IMR-90 (cell line): ENCODE results near the gene TMEM14C. TPM values are rescaled to one million over a fixed set of nuclear protein-coding genes. Genes with fewer than 3 reads are reported as not detected.

Experiments used
- ATAC-seq: fragments of 200-7000 bp; cut with Tn5 transposase; 2 replicates; pipeline ENCODE4 v1.9.1; 2020; ENCODE audit warnings: low read depth, mild to moderate bottlenecking, moderate library complexity
- BruUV-seq: library from RNA; stranded (reverse); fragments of 400-500 nt; replicated peaks from 2 replicates; lab custom pipeline; 2021; lab: Mats Ljungman, UMichigan
- CTCF ChIA-PET: fragments of 300-600 bp; formaldehyde crosslinking; extraction: SDS; loops from one replicate; lab custom pipeline; 2021; ENCODE audit warnings: antibody characterized with exemption; lab: Yijun Ruan, JAX
- POLR2A ChIA-PET: fragments of 300-600 bp; sonication (Branson Sonifier 250); formaldehyde crosslinking; loops from one replicate; lab custom pipeline; 2022; ENCODE audit warnings: antibody characterized with exemption; ENCODE audit not compliant: unreplicated experiment; lab: Charles Lee
- DNase-seq: peaks from one replicate; pipeline ENCODE4 v3.0.0; 2013
- H2AFZ ChIP-seq: replicated peaks from 2 replicates; pipeline ENCODE3; 2013; ENCODE audit warnings: low read length, mild to moderate bottlenecking; ENCODE audit not compliant: poor library complexity
- H2AK5ac ChIP-seq: 2 replicates; pipeline ENCODE4 v1.6.1; 2013; ENCODE audit warnings: low read depth, low read length, inconsistent platforms
- H2AK9ac ChIP-seq: replicated peaks from 2 replicates; pipeline ENCODE3; 2013; ENCODE audit warnings: mild to moderate bottlenecking, low read depth, low read length, moderate library complexity; ENCODE audit not compliant: poor library complexity
- H2BK120ac ChIP-seq: 2 replicates; pipeline ENCODE4 v1.6.1; 2013; ENCODE audit warnings: low read depth, low read length, inconsistent platforms
- H2BK15ac ChIP-seq: 3 replicates; pipeline ENCODE4 v1.6.1; 2013; ENCODE audit warnings: low read depth, low read length, inconsistent platforms
- H2BK20ac ChIP-seq: 2 replicates; pipeline ENCODE4 v1.6.1; 2013; ENCODE audit warnings: low read depth, mild to moderate bottlenecking, inconsistent platforms, low read length, moderate library complexity
- H2BK5ac ChIP-seq: 2 replicates; pipeline ENCODE4 v1.6.1; 2013; ENCODE audit warnings: mild to moderate bottlenecking, low read depth, low read length, inconsistent platforms; ENCODE audit not compliant: poor library complexity, severe bottlenecking
- H3K14ac ChIP-seq: replicated peaks from 2 replicates; pipeline ENCODE4 v1.6.1; 2013; ENCODE audit warnings: low read depth, low read length, inconsistent platforms
- H3K18ac ChIP-seq: 2 replicates; pipeline ENCODE4 v1.6.1; 2013; ENCODE audit warnings: low read depth, low read length, control low read depth
- H3K23ac ChIP-seq: 2 replicates; pipeline ENCODE4 v1.6.1; 2013; ENCODE audit warnings: low read depth, low read length, inconsistent platforms
- H3K27ac ChIP-seq: 2 replicates; pipeline ENCODE4 v1.5.1; 2013; ENCODE audit warnings: mild to moderate bottlenecking, control low read depth, low read length; ENCODE audit not compliant: insufficient read depth
- H3K27me3 ChIP-seq: 2 replicates; pipeline ENCODE4 v1.6.1; 2013; ENCODE audit warnings: low read length; ENCODE audit not compliant: control insufficient read depth, insufficient read depth
- H3K36me3 ChIP-seq: 2 replicates; pipeline ENCODE4 v1.6.1; 2013; ENCODE audit warnings: low read length, mixed read lengths; ENCODE audit not compliant: control insufficient read depth, insufficient read depth
- H3K4ac ChIP-seq: 2 replicates; pipeline ENCODE4 v1.6.1; 2013; ENCODE audit warnings: low read depth, low read length, inconsistent platforms
- H3K4me1 ChIP-seq: 2 replicates; pipeline ENCODE4 v1.6.1; 2013; ENCODE audit warnings: low read length, mixed read lengths; ENCODE audit not compliant: control insufficient read depth, insufficient read depth
- H3K4me2 ChIP-seq: 2 replicates; pipeline ENCODE4 v1.6.1; 2013; ENCODE audit warnings: low read depth, mild to moderate bottlenecking, control low read depth, low read length, moderate library complexity
- H3K4me3 ChIP-seq: 2 replicates; pipeline ENCODE4 v1.5.1; 2013; ENCODE audit warnings: low read depth, mild to moderate bottlenecking, control low read depth, low read length, moderate library complexity; ENCODE audit not compliant: insufficient read depth
- H3K56ac ChIP-seq: 2 replicates; pipeline ENCODE4 v1.6.1; 2013; ENCODE audit warnings: low read length, inconsistent platforms; ENCODE audit not compliant: insufficient read depth; ENCODE audit errors: extremely low read depth
- H3K79me1 ChIP-seq, 2 experiments: 2 replicates each; pipeline ENCODE4 v1.6.1; 2013; ENCODE audit warnings: low read length in 2 of 2, inconsistent platforms in 1 of 2, low read depth in 1 of 2
- H3K9ac ChIP-seq: 2 replicates; pipeline ENCODE4 v1.6.1; 2013; ENCODE audit warnings: low read depth, low read length, control low read depth
- H3K9me1 ChIP-seq: 2 replicates; pipeline ENCODE4 v1.6.1; 2013; ENCODE audit warnings: low read length, inconsistent platforms; ENCODE audit not compliant: insufficient read depth
- H3K9me3 ChIP-seq: 2 replicates; pipeline ENCODE4 v1.6.1; 2013; ENCODE audit warnings: low read length; ENCODE audit not compliant: control insufficient read depth, insufficient read depth
- H4K20me1 ChIP-seq: 2 replicates; pipeline ENCODE4 v1.6.1; 2013; ENCODE audit warnings: low read length, inconsistent platforms; ENCODE audit not compliant: insufficient read depth
- H4K5ac ChIP-seq: 2 replicates; pipeline ENCODE4 v1.6.1; 2013; ENCODE audit warnings: mild to moderate bottlenecking, low read depth, low read length, control low read depth
- H4K8ac ChIP-seq, 2 experiments: 2 replicates each; pipeline ENCODE4 v1.6.1; 2013; ENCODE audit warnings: low read depth in 2 of 2, low read length in 2 of 2, control low read depth in 1 of 2, inconsistent platforms in 1 of 2
- H4K91ac ChIP-seq: 2 replicates; pipeline ENCODE4 v1.6.1; 2013; ENCODE audit warnings: low read depth, low read length, inconsistent platforms; ENCODE audit not compliant: insufficient read depth
- BHLHE40 ChIP-seq: fragments of 150-350 bp; IDR thresholded peaks from 2 replicates; pipeline ENCODE4 v1.6.1; 2016; ENCODE audit warnings: mild to moderate bottlenecking, low read depth, low read length
- CEBPB ChIP-seq: IDR thresholded peaks from 2 replicates; pipeline ENCODE4 v1.6.1; 2012; ENCODE audit warnings: low read depth, low read length, improper control_type of control experiment
- CHD1 ChIP-seq: IDR thresholded peaks from 2 replicates; pipeline ENCODE4 v1.6.1; 2012; ENCODE audit warnings: low read depth, low read length, improper control_type of control experiment
- CTCF ChIP-seq: conservative IDR thresholded peaks from 2 replicates; pipeline ENCODE4 v1.5.1; 2012; ENCODE audit warnings: mild to moderate bottlenecking, low read depth, low read length, improper control_type of control experiment
- FOS ChIP-seq: fragments of 150-350 bp; IDR thresholded peaks from 2 replicates; pipeline ENCODE4 v1.6.1; 2016; ENCODE audit warnings: low read depth, low read length
- MAFK ChIP-seq: IDR thresholded peaks from 2 replicates; pipeline ENCODE4 v1.6.1; 2012; ENCODE audit warnings: low read depth, low read length, improper control_type of control experiment
- MAZ ChIP-seq: IDR thresholded peaks from 2 replicates; pipeline ENCODE4 v1.6.1; 2012; ENCODE audit warnings: low read depth, mild to moderate bottlenecking, low read length, improper control_type of control experiment, moderate library complexity, borderline replicate concordance
- MXI1 ChIP-seq: IDR thresholded peaks from 2 replicates; pipeline ENCODE4 v1.6.1; 2012; ENCODE audit warnings: low read depth, mild to moderate bottlenecking, low read length, moderate library complexity, borderline replicate concordance
- NFE2L2 ChIP-seq: fragments of 150-350 bp; IDR thresholded peaks from 2 replicates; pipeline ENCODE4 v1.6.1; 2016; ENCODE audit warnings: low read depth, mild to moderate bottlenecking, low read length
- POLR2A ChIP-seq: IDR thresholded peaks from 2 replicates; pipeline ENCODE4 v1.6.1; 2012; ENCODE audit warnings: mild to moderate bottlenecking, low read depth, low read length
- RAD21 ChIP-seq: IDR thresholded peaks from 2 replicates; pipeline ENCODE4 v1.6.1; 2012; ENCODE audit warnings: low read length, improper control_type of control experiment
- RCOR1 ChIP-seq: IDR thresholded peaks from 2 replicates; pipeline ENCODE4 v1.6.1; 2012; ENCODE audit warnings: mild to moderate bottlenecking, low read length, improper control_type of control experiment; ENCODE audit not compliant: insufficient replicate concordance
- RFX5 ChIP-seq: IDR thresholded peaks from 2 replicates; pipeline ENCODE4 v1.8.0; 2012; ENCODE audit warnings: low read depth, mild to moderate bottlenecking, low read length, moderate library complexity
- SMC3 ChIP-seq: fragments of 150-350 bp; IDR thresholded peaks from 2 replicates; pipeline ENCODE4 v1.6.1; 2016; ENCODE audit warnings: low read depth, mild to moderate bottlenecking, antibody characterized with exemption, low read length, moderate library complexity
- USF2 ChIP-seq: fragments of 150-350 bp; IDR thresholded peaks from 2 replicates; pipeline ENCODE4 v1.6.1; 2017; ENCODE audit warnings: mild to moderate bottlenecking, antibody characterized with exemption, low read length, low read depth
- WGBS, 2 experiments: methylation state at CpG; one replicate each; pipeline versions ENCODE4 v1.1.5 to v1.1.7; 2013; ENCODE audit warnings: missing lambda C conversion rate in 2 of 2; ENCODE audit not compliant: insufficient read length in 1 of 2; ENCODE audit errors: extremely low coverage in 2 of 2; 5-methylcytosine and 5-hydroxymethylcytosine counted together
- dilution Hi-C: fragments of 300-500 bp; cut with HindIII; formaldehyde crosslinking; loops from one replicate; pipeline ENCODE4 v1.14.3; 2018; ENCODE audit warnings: low sequenced_read_pairs; ENCODE audit not compliant: unreplicated experiment
- in situ Hi-C: fragments of 300-500 bp; cut with MboI; formaldehyde crosslinking; loops from 3 replicates; pipeline ENCODE4 v1.14.3; 2019; ENCODE audit warnings: low sequenced_read_pairs, inconsistent platforms, mixed read lengths
- intact Hi-C: fragments of 100-400 bp; cut with micrococcal nuclease; formaldehyde crosslinking; loops from 2 replicates; pipeline ENCODE4 v1.10.0; 2022
- polyA plus RNA-seq, 3 experiments: library from polyadenylated mRNA; depleted of rRNA; stranded (reverse); fragments of >200 nt; gene quantifications; 2 replicates each; pipeline ENCODE4 v1.2.3, GENCODE V29; 2012; ENCODE audit warnings: low replicate concordance in 1 of 3
- total RNA-seq: library from RNA; depleted of rRNA; stranded (reverse); fragments of >200 nt; gene quantifications from 2 replicates; pipeline ENCODE4 v1.2.3, GENCODE V29; 2012
- TF ChIP-seq, protein P1 (sequence below): fragments of 150-350 bp; IDR thresholded peaks from 2 replicates; pipeline ENCODE4 v1.6.1; 2016; ENCODE audit warnings: low read depth, mild to moderate bottlenecking, low read length, moderate library complexity, borderline replicate concordance

Gene TMEM14C
- total and polyA plus RNA-seq, 2 of the 4 experiments (the other 2 are of a cell fraction), result 129 to 175 TPM

DNA sequence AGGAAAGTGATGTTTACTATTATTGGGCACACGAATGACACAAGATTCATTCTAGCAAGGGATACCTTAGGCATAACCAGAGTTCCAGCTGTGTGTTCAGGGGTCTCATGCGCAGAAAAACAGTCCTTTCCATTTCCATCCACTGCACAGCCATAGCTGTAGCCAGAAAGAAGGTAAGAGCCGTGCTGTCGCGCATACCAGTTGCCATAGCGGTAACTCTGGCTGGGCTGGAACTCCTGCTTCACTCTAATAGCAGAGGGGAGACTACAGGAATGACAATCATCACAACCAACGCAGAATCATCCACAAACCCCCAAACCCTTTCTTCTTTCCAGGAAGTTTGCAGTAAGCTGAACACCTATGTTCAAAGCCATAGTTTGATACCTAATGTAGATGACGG lies 36.0 kb upstream of the TMEM14C start:
- Histone ChIP-seq H3K79me1 (no peaks in the 10 kb centered on the region), H2AFZ (no peak overlapping the region), H4K91ac (no peak overlapping the region), H3K4ac (no peak overlapping the region), H3K56ac (no peak overlapping the region), H3K4me1 (no peaks in the 10 kb centered on the region), H2AK5ac (no peak overlapping the region), H3K9me3 (no peaks in the 10 kb centered on the region), H3K27me3 (peaks cover 10% of the 10 kb centered on the region), H3K4me3 (no peak overlapping the region), H3K27ac (no peak overlapping the region), H4K8ac (no peak overlapping the region), H2AK9ac (no peak overlapping the region), H2BK20ac (no peak overlapping the region), H4K20me1 (no peaks in the 10 kb centered on the region), H3K9ac (no peak overlapping the region), H2BK5ac (no peak overlapping the region), H3K4me2 (no peak overlapping the region), H3K18ac (no peak overlapping the region), H3K9me1 (no peaks in the 10 kb centered on the region), H3K23ac (no peak overlapping the region), H3K36me3 (no peaks in the 10 kb centered on the region), H2BK120ac (no peak overlapping the region), H2BK15ac (no peak overlapping the region), H3K14ac (no peak overlapping the region), H4K5ac (no peak overlapping the region)
- BruUV-seq, result no TSS peak
- intact Hi-C loops (no loop called here), in situ Hi-C loops (no loop called here), dilution Hi-C loops (no loop called here)
- WGBS, 2 experiments, result 87% methylated on average over 3 of the region's 8 CpGs; no CpG with 5 or more reads in 1 of the 2 experiments
- ChIA-PET CTCF (no interaction called here), POLR2A (no interaction called here)
- DNase-seq (no peak), ATAC-seq (no peak)
- no peak for TF ChIP-seq FOS
- no peak for TF ChIP-seq MAZ
- no peak for TF ChIP-seq RAD21
- TF ChIP-seq, protein P1, sequence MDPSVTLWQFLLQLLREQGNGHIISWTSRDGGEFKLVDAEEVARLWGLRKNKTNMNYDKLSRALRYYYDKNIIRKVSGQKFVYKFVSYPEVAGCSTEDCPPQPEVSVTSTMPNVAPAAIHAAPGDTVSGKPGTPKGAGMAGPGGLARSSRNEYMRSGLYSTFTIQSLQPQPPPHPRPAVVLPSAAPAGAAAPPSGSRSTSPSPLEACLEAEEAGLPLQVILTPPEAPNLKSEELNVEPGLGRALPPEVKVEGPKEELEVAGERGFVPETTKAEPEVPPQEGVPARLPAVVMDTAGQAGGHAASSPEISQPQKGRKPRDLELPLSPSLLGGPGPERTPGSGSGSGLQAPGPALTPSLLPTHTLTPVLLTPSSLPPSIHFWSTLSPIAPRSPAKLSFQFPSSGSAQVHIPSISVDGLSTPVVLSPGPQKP, result no peak
- no peak for TF ChIP-seq SMC3
- no peak for TF ChIP-seq USF2
- TF ChIP-seq CHD1, result no peak
- TF ChIP-seq MAFK, result no peak
- TF ChIP-seq NFE2L2, result no peak
- TF ChIP-seq POLR2A, result no peak
- TF ChIP-seq CTCF, result no peak
- TF ChIP-seq CEBPB, result no peak
- no peak for TF ChIP-seq MXI1
- no peak for TF ChIP-seq RFX5
- TF ChIP-seq RCOR1, result no peak
- no peak for TF ChIP-seq BHLHE40
